ENCODE measurements around the gene MEIOC. TPM values are rescaled to one million over a fixed set of nuclear protein-coding genes. Genes with fewer than 3 reads are reported as not detected.

The MEIOC gene
- total RNA-seq (2021) (4.4 to 8.3 TPM (median 5.0 TPM) in 3 replicates), Bru-seq, nascent RNA (percentile 57 among the genes with signal in this experiment)
- long read RNA-seq, experiment 1, full-length matches to known transcripts, result 8 of 14 reads
- long read RNA-seq, experiment 1, partial matches to known transcripts, result 2 of 14 reads
- long read RNA-seq, experiment 1, other reads (novel, unspliced or antisense), result 4 of 14 reads
- long read RNA-seq, experiment 2, full-length matches to known transcripts, result 1 of 5 reads
- long read RNA-seq, experiment 2, partial matches to known transcripts, result 2 of 5 reads
- long read RNA-seq, experiment 2, other reads (novel, unspliced or antisense), result 2 of 5 reads
- long read RNA-seq, experiment 3, result 0 reads

DNA sequence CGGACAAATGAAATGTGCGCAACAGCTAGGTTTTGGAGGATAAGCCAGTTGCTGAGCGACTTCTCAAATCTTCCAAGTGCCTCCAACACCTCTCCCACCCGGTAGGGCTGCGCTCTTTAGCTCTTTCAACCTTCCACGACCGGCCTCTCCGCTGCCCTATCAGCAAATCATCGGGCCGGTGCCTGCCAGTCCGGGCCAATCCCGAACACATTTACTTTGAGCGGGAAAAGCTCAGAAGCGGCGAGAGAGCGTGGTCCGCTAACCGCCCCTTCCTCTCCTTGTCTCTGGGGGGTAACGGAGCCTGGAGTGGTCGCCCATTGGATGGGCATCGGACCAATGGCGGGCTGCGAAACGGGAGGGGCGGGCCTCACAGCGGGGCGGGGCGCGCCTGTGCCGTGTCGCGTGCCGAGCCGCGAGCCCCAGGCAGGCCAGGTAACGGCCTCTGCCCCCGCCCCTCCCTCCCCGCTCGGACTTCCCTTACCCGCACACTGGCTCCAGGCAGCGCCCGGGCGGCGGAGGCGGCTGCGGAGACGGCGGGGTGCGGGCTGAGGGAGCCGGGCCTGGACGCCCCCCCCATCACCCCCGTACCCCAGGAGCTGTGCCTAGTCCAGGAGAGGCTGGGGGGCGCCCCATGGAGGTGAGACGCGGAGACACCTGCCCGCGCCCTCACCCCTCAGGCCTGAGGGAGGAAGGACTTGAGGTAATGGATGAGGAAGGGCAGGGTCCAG is at the start of gene MEIOC:
Gene MEIOC (plus strand): TSS at position 486 of the 728 bp plus-strand sequence. CDS start 146 bp downstream, at position 632.
- ChIA-PET POLR2A (interaction anchor here (0.5 to 1.4 kb wide), 4 partner anchors 10 to 467 kb away, joined by 3 to 4 read pairs (median 3); no protein-coding TSS in a partner anchor), CTCF (interaction anchor here (0.7 to 1.9 kb wide), 20 partner anchors 12 to 571 kb away, joined by 3 to 13 read pairs (median 4); partner anchors contain the start of genes CCDC43 and FZD2)
- Mint-ChIP-seq H3K36me3 (peaks cover 7% of the 10 kb centered on the region), H3K4me1 (peaks cover 3% of the 10 kb centered on the region), H3K27me3 (ENCODE audit: low read depth) (peaks cover 67% of the 10 kb centered on the region), H3K27ac (no peak within 1 kb of the TSS), H3K9me3 (peaks cover 6% of the 10 kb centered on the region), H3K4me3 (peak within 1 kb of the TSS; percentile 69)
- ATAC-seq, result peak; percentile 89
- peak; percentile 89 for DNase-seq (ENCODE audit: low spot score)
- TF ChIP-seq CBFB (CRISPR knock-in tag; IDR thresholded peaks at IDR 0.05; ENCODE audit: low read depth), result peak; percentile 82; the same call in 1 of the 2 replicates
- TF ChIP-seq JAZF1 (CRISPR knock-in tag; IDR thresholded peaks at IDR 0.05), result no peak
- TF ChIP-seq SOX15 (CRISPR knock-in tag; IDR thresholded peaks at IDR 0.05), result no peak
- 0 out of 2 replicates have a peak, but pooled peaks have one; percentile 88 for TF ChIP-seq STAT6 (CRISPR knock-in tag; conservative IDR thresholded peaks at IDR 0.05; ENCODE audit: low read depth)
- no peak for TF ChIP-seq ZNF396 (CRISPR knock-in tag; IDR thresholded peaks at IDR 0.05; ENCODE audit: borderline replicate concordance)
- no peak for TF ChIP-seq ZNF121 (CRISPR knock-in tag; IDR thresholded peaks at IDR 0.05)
- TF ChIP-seq SP1 (CRISPR knock-in tag; conservative IDR thresholded peaks at IDR 0.05), result peak; percentile 86
- TF ChIP-seq ZNF263 (CRISPR knock-in tag; IDR thresholded peaks at IDR 0.05; ENCODE audit: low read depth), result no peak
- TF ChIP-seq NFATC4 (CRISPR knock-in tag; IDR thresholded peaks at IDR 0.05), result no peak
- TF ChIP-seq RORB (CRISPR knock-in tag; IDR thresholded peaks at IDR 0.05), result no peak
- peak; percentile 84 for TF ChIP-seq CREM (CRISPR knock-in tag; IDR thresholded peaks at IDR 0.05)
- peak; percentile 52; the same call in 1 of the 2 replicates for TF ChIP-seq ARID4B (CRISPR knock-in tag; IDR thresholded peaks at IDR 0.05; ENCODE audit: borderline replicate concordance)
- peak; percentile 97 for TF ChIP-seq ZNF138 (CRISPR knock-in tag; conservative IDR thresholded peaks at IDR 0.05)
- no peak for TF ChIP-seq ERG (CRISPR knock-in tag; IDR thresholded peaks at IDR 0.05)
- no peak for TF ChIP-seq JUN (CRISPR knock-in tag; IDR thresholded peaks at IDR 0.05)
- no peak for TF ChIP-seq OVOL2 (CRISPR knock-in tag; IDR thresholded peaks at IDR 0.05; ENCODE audit: borderline replicate concordance)
- TF ChIP-seq SMAD3 (CRISPR knock-in tag; IDR thresholded peaks at IDR 0.05; ENCODE audit: borderline replicate concordance), result peak; percentile 97
- no peak for TF ChIP-seq ZSCAN18 (CRISPR knock-in tag; IDR thresholded peaks at IDR 0.05)
- TF ChIP-seq ATF3 (CRISPR knock-in tag; conservative IDR thresholded peaks at IDR 0.05), result no peak
- TF ChIP-seq, protein P1, sequence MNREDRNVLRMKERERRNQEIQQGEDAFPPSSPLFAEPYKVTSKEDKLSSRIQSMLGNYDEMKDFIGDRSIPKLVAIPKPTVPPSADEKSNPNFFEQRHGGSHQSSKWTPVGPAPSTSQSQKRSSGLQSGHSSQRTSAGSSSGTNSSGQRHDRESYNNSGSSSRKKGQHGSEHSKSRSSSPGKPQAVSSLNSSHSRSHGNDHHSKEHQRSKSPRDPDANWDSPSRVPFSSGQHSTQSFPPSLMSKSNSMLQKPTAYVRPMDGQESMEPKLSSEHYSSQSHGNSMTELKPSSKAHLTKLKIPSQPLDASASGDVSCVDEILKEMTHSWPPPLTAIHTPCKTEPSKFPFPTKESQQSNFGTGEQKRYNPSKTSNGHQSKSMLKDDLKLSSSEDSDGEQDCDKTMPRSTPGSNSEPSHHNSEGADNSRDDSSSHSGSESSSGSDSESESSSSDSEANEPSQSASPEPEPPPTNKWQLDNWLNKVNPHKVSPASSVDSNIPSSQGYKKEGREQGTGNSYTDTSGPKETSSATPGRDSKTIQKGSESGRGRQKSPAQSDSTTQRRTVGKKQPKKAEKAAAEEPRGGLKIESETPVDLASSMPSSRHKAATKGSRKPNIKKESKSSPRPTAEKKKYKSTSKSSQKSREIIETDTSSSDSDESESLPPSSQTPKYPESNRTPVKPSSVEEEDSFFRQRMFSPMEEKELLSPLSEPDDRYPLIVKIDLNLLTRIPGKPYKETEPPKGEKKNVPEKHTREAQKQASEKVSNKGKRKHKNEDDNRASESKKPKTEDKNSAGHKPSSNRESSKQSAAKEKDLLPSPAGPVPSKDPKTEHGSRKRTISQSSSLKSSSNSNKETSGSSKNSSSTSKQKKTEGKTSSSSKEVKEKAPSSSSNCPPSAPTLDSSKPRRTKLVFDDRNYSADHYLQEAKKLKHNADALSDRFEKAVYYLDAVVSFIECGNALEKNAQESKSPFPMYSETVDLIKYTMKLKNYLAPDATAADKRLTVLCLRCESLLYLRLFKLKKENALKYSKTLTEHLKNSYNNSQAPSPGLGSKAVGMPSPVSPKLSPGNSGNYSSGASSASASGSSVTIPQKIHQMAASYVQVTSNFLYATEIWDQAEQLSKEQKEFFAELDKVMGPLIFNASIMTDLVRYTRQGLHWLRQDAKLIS (CRISPR knock-in tag; IDR thresholded peaks at IDR 0.05; ENCODE audit: borderline replicate concordance), result peak; percentile 95
- peak; percentile 65 for TF ChIP-seq SMAD4 (CRISPR knock-in tag; IDR thresholded peaks at IDR 0.05)
- TF ChIP-seq TEAD1 (CRISPR knock-in tag; IDR thresholded peaks at IDR 0.05), result peak; percentile 97
- TF ChIP-seq NFE2L1 (CRISPR knock-in tag; IDR thresholded peaks at IDR 0.05), result peak; percentile 97

Data from WTC11 (cell line).